Parietal lobe (tissue), 2 donors: ENCODE data around the gene SPATA31A6. TPM values are rescaled to one million over a fixed set of nuclear protein-coding genes. Genes with fewer than 3 reads are reported as not detected.

Experiments
- small RNA-seq: library from RNA; depleted of rRNA; stranded (forward); fragments of <200 nt; gene quantifications from one replicate; pipeline ENCODE3, GENCODE V24; 2014; ENCODE audit warnings: low replicate concordance
- total RNA-seq: library from RNA; depleted of rRNA; stranded (reverse); fragments of >200 nt; gene quantifications from one replicate; pipeline ENCODE4 v1.2.3, GENCODE V29; 2014

Gene SPATA31A6
- total RNA-seq, result not detected

GRCh38 chr9:42183359-42183758 is at the start of gene SPATA31A6:
Gene SPATA31A6 (plus strand): TSS chr9:42183659. CDS start chr9:42183688, 29 bp downstream.

Small RNA genes within 50 kb of the gene (small RNA-seq; reads per million reads assigned to genes)
- gene AL445584.3, result not detected

Other genes starting within 250 kb of the SPATA31A6 start
- 118 TPM for gene CNTNAP3B, start 54.2 kb upstream of the SPATA31A6 start, total RNA-seq